Measurements from ENCODE around the gene TRPV4. TPM values are rescaled to one million over a fixed set of nuclear protein-coding genes. Genes with fewer than 3 reads are reported as not detected.

The TRPV4 gene
- total RNA-seq, 6 experiments from 2014 or later, result 5.3 to 10.3 (median 6.7) TPM

- no peak for TF ChIP-seq POLR2A (IDR thresholded peaks at IDR 0.05)
- no peak for TF ChIP-seq CTCF (IDR thresholded peaks at IDR 0.05)
- H3K27me3 ChIP-seq, result no peaks in the 10 kb centered on the region
- intact Hi-C loops (cut with DNase I), result no loop called here
- H3K27ac ChIP-seq, result no peak overlapping the region
- no peak overlapping the region for H3K4me3 ChIP-seq
- DNase-seq (peak; percentile 3 to 34 (median 34)), ATAC-seq (no peak)
- H3K4me1 ChIP-seq, result peaks cover 0 to 46% (median 22%) of the 10 kb centered on the region in 4 donors
- H3K9me3 ChIP-seq, result no peaks in the 10 kb centered on the region
- WGBS (ENCODE audit: insufficient coverage, low coverage, low lambda C conversion rate, missing lambda C conversion rate), result 28% methylated on average over 13 of the region's 18 CpGs
- no peaks in the 10 kb centered on the region for H3K36me3 ChIP-seq
Observed at GRCh38 chr12:109739747-109740693, 93.2 kb downstream of the TRPV4 start.

- H3K27ac ChIP-seq, result no peak overlapping the region
- DNase-seq, result peak; percentile 12 to 47 (median 44)
- intact Hi-C loops (cut with DNase I), result no loop called here
- H3K27me3 ChIP-seq, result no peaks in the 10 kb centered on the region
- H3K9me3 ChIP-seq, result no peaks in the 10 kb centered on the region
- H3K4me1 ChIP-seq, result peaks cover 0 to 47% (median 22%) of the 10 kb centered on the region in 4 donors
- no peaks in the 10 kb centered on the region for H3K36me3 ChIP-seq
- H3K4me3 ChIP-seq, result no peak overlapping the region
- WGBS (ENCODE audit: insufficient coverage, low coverage, low lambda C conversion rate, missing lambda C conversion rate), result 77% methylated on average over 5 of the region's 6 CpGs
- peak in 1 of 4 donors; percentile 16 for ATAC-seq
- TF ChIP-seq CTCF (IDR thresholded peaks at IDR 0.05) (no peak), POLR2A (IDR thresholded peaks at IDR 0.05) (no peak)
Observed at GRCh38 chr12:109738878-109739665, 94.1 kb downstream of the TRPV4 start.

- Histone ChIP-seq H3K4me1 (peaks cover 0 to 47% (median 22%) of the 10 kb centered on the region in 4 donors), H3K27ac (no peak overlapping the region), H3K36me3 (no peaks in the 10 kb centered on the region), H3K27me3 (no peaks in the 10 kb centered on the region), H3K4me3 (no peak overlapping the region), H3K9me3 (no peaks in the 10 kb centered on the region)
- whole genome bisulfite sequencing (ENCODE audit: insufficient coverage, low coverage, low lambda C conversion rate, missing lambda C conversion rate), result 25% methylated on average over 1 of the region's 4 CpGs
- TF ChIP-seq CTCF (IDR thresholded peaks at IDR 0.05), result no peak
- TF ChIP-seq POLR2A (IDR thresholded peaks at IDR 0.05), result no peak
- ATAC-seq (no peak), DNase-seq (peak in 2 of 3 donors; percentile 25 to 38)
- intact Hi-C loops (cut with DNase I), result no loop called here
Observed at GRCh38 chr12:109738209-109738608, 95.0 kb downstream of the TRPV4 start.

- H3K27me3 ChIP-seq, result no peaks in the 10 kb centered on the region
- peaks cover 0 to 47% (median 22%) of the 10 kb centered on the region in 4 donors for H3K4me1 ChIP-seq
- peak; percentile 16 to 52 (median 41) for DNase-seq
- H3K27ac ChIP-seq, result peak overlapping the region in 1 of 3 donors; percentile 44
- ATAC-seq, result peak; percentile 30 to 59 (median 52)
- H3K36me3 ChIP-seq, result no peaks in the 10 kb centered on the region
- H3K4me3 ChIP-seq, result no peak overlapping the region
- WGBS (ENCODE audit: insufficient coverage, low coverage, low lambda C conversion rate, missing lambda C conversion rate), result 24% methylated on average over 6 of the region's 7 CpGs
- TF ChIP-seq CTCF (IDR thresholded peaks at IDR 0.05), result no peak
- no peak for TF ChIP-seq POLR2A (IDR thresholded peaks at IDR 0.05)
- no peaks in the 10 kb centered on the region for H3K9me3 ChIP-seq
- intact Hi-C loops (cut with DNase I), result no loop called here
Observed at GRCh38 chr12:109737631-109738030, 95.6 kb downstream of the TRPV4 start.
